SK-N-SH treated with all-trans-retinoic acid at 6 μM for 48 hours (cell line): ENCODE results near the gene CPSF4.

Source experiments
- ATAC-seq: fragments of 200-7000 bp; cut with Tn5 transposase; 3 replicates; pipeline ENCODE4 v1.9.1; 2020; ENCODE audit warnings: mild to moderate bottlenecking, moderate library complexity
- ARNTL ChIP-seq: fragments of 450-650 bp; formaldehyde crosslinking; IDR thresholded peaks from 2 replicates; pipeline ENCODE4 v1.5.0; 2020; ENCODE audit warnings: low read depth, mild to moderate bottlenecking, moderate library complexity, borderline replicate concordance
- BACH2 ChIP-seq: fragments of 250-450 bp; sonication (Bioruptor Pico); IDR thresholded peaks from 2 replicates; pipeline ENCODE4 v1.9.0; 2021; ENCODE audit warnings: mild to moderate bottlenecking, borderline replicate concordance
- CSDC2 ChIP-seq: fragments of 250-450 bp; sonication (Bioruptor Pico); IDR thresholded peaks from 2 replicates; pipeline ENCODE4 v1.5.0; 2020; ENCODE audit warnings: mild to moderate bottlenecking, moderate library complexity
- CSRNP3 ChIP-seq: fragments of 250-450 bp; sonication (Bioruptor Pico); IDR thresholded peaks from 2 replicates; pipeline ENCODE4 v1.5.1; 2021; ENCODE audit warnings: mild to moderate bottlenecking, moderate library complexity
- ESRRG ChIP-seq: fragments of 250-450 bp; sonication (Bioruptor Pico); IDR thresholded peaks from 2 replicates; pipeline ENCODE4 v1.6.1; 2021; ENCODE audit warnings: mild to moderate bottlenecking
- GLIS3 ChIP-seq: fragments of 250-450 bp; sonication (Bioruptor Pico); IDR thresholded peaks from 2 replicates; pipeline ENCODE4 v1.5.0; 2020; ENCODE audit warnings: mild to moderate bottlenecking, moderate library complexity
- ISL1 ChIP-seq: fragments of 250-450 bp; sonication (Bioruptor Pico); IDR thresholded peaks from 2 replicates; pipeline ENCODE4 v2.1.2; 2022; ENCODE audit warnings: mild to moderate bottlenecking, moderate library complexity
- OSR1 ChIP-seq: fragments of 250-450 bp; sonication (Bioruptor Pico); IDR thresholded peaks from 2 replicates; pipeline ENCODE4 v1.8.0; 2022; ENCODE audit warnings: moderate library complexity, mild to moderate bottlenecking, inconsistent platforms
- PATZ1 ChIP-seq: fragments of 250-450 bp; sonication (Bioruptor Pico); IDR thresholded peaks from 2 replicates; pipeline ENCODE4 v1.8.0; 2020; ENCODE audit warnings: mild to moderate bottlenecking, moderate library complexity, borderline replicate concordance
- PPARA ChIP-seq: fragments of 250-450 bp; sonication (Bioruptor Pico); IDR thresholded peaks from 2 replicates; pipeline ENCODE4 v1.5.0; 2020; ENCODE audit warnings: mild to moderate bottlenecking, borderline replicate concordance
- RARB ChIP-seq: fragments of 250-450 bp; sonication (Bioruptor Pico); IDR thresholded peaks from 2 replicates; pipeline ENCODE4 v1.8.0; 2021; ENCODE audit warnings: mild to moderate bottlenecking, moderate library complexity
- SNAI2 ChIP-seq: fragments of 250-450 bp; sonication (Bioruptor Pico); IDR thresholded peaks from 2 replicates; pipeline ENCODE4 v1.5.0; 2020; ENCODE audit warnings: mild to moderate bottlenecking, moderate library complexity
- TCF4 ChIP-seq: fragments of 250-450 bp; sonication (Bioruptor Pico); IDR thresholded peaks from 2 replicates; pipeline ENCODE4 v1.8.0; 2021; ENCODE audit warnings: mild to moderate bottlenecking, moderate library complexity, borderline replicate concordance
- TSHZ2 ChIP-seq: fragments of 250-450 bp; sonication (Bioruptor Pico); IDR thresholded peaks from 2 replicates; pipeline ENCODE4 v1.5.0; 2020; ENCODE audit warnings: mild to moderate bottlenecking, moderate library complexity
- ZC3H10 ChIP-seq: fragments of 250-450 bp; sonication (Bioruptor Pico); IDR thresholded peaks from 2 replicates; pipeline ENCODE4 v1.5.1; 2021; ENCODE audit warnings: mild to moderate bottlenecking, moderate library complexity
- ZFP30 ChIP-seq: fragments of 450-650 bp; formaldehyde crosslinking; IDR thresholded peaks from 2 replicates; pipeline ENCODE4 v1.5.0; 2022; ENCODE audit warnings: mild to moderate bottlenecking, moderate library complexity
- ZNF565 ChIP-seq: fragments of 450-650 bp; formaldehyde crosslinking; conservative IDR thresholded peaks from 2 replicates; pipeline ENCODE4 v1.5.0; 2020; ENCODE audit warnings: low read depth, mild to moderate bottlenecking, moderate library complexity
- ZNF70 ChIP-seq: fragments of 450-650 bp; formaldehyde crosslinking; IDR thresholded peaks from 2 replicates; pipeline ENCODE4 v1.5.0; 2020; ENCODE audit warnings: mild to moderate bottlenecking, moderate library complexity

The CPSF4 gene

GRCh38 chr7:99469381-99470065 lies 30.8 kb downstream of the CPSF4 start:
- no peak for ATAC-seq

GRCh38 chr7:99472561-99473314 lies 34.0 kb downstream of the CPSF4 start, which contains the start of gene ZNF789:
TSS of gene ZNF789 (plus strand) at chr7:99472890. CDS start at chr7:99476457, 3,567 bp downstream.
- peak; percentile 98 for ATAC-seq
- TF ChIP-seq PATZ1 (CRISPR knock-in tag) (no peak), TCF4 (no peak)

More at GRCh38 chr7:99469381-99470065, 30.8 kb downstream of the CPSF4 start:
- TF ChIP-seq ZC3H10 (CRISPR knock-in tag) (no peak), CSDC2 (CRISPR knock-in tag) (no peak), GLIS3 (CRISPR knock-in tag) (no peak), BACH2 (CRISPR knock-in tag) (no peak), SNAI2 (CRISPR knock-in tag) (no peak), PATZ1 (CRISPR knock-in tag) (no peak), CSRNP3 (CRISPR knock-in tag) (no peak), ARNTL (no peak), TCF4 (no peak), ZNF565 (CRISPR knock-in tag) (no peak), ISL1 (no peak)

- ATAC-seq: peak; percentile 57
- TF ChIP-seq RARB (no peak), ARNTL (no peak), ZFP30 (CRISPR knock-in tag) (no peak), PATZ1 (CRISPR knock-in tag) (no peak), BACH2 (CRISPR knock-in tag) (no peak)
Measured at GRCh38 chr7:99473315-99473596, 34.5 kb downstream of the CPSF4 start.

GRCh38 chr7:99476107-99476506 lies 37.4 kb downstream of the CPSF4 start:
- ATAC-seq: no peak
- no peak for TF ChIP-seq OSR1 (CRISPR knock-in tag)
- TF ChIP-seq PPARA (CRISPR knock-in tag): no peak
- TF ChIP-seq ZNF70 (CRISPR knock-in tag): no peak
- no peak for TF ChIP-seq CSDC2 (CRISPR knock-in tag)
- TF ChIP-seq TSHZ2: no peak
- TF ChIP-seq ESRRG (CRISPR knock-in tag): no peak
